Upper lobe of left lung (tissue), 4 donors: ENCODE data around the gene GABRB2.

ENCODE experiments used
- POLR2A ChIP-seq, 4 donors: fragments of 450-650 bp; IDR thresholded peaks; one replicate each; pipeline ENCODE4 v1.5.1; 2016 to 2017; ENCODE audit warnings: antibody characterized with exemption in 4 of 4, mild to moderate bottlenecking in 2 of 4
- POLR2AphosphoS5 ChIP-seq, 2 donors: sonication (generic); formaldehyde crosslinking; IDR thresholded peaks; one replicate each; pipeline ENCODE4 v1.5.1; 2017; ENCODE audit warnings: antibody characterized with exemption in 2 of 2
- TF ChIP-seq, protein P1 (sequence below), 6 experiments: fragments of 450-650 bp in 4 of 6; fragments of 200-600 bp in 2 of 6; sonication (generic) in 2 of 6; IDR thresholded peaks; one replicate each; pipeline ENCODE4 v1.5.1; 2016 to 2019; ENCODE audit warnings: antibody characterized with exemption in 6 of 6

DNA sequence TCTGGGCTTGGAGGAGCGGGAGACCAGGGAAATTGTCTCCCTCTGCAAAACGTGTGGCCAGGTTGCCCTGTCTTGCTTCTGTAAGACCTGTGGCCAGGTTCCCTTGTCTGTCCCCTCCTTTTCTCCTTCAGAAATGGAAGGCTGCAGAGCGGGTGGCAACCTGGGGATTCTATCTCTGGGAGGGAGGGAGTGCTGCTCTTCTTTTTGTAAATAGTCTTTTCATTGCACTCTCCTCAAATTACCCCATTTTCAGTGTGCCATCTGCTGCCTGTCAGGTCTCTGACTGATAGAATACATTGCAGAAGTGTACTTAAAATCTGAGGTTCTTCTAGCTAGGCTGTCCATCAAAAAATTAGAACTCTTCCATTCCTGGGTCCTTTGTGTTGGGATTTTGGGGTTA, 126.0 kb downstream of the GABRB2 start:
- no peak for TF ChIP-seq POLR2A (IDR thresholded peaks at IDR 0.05)
- TF ChIP-seq, protein P1, sequence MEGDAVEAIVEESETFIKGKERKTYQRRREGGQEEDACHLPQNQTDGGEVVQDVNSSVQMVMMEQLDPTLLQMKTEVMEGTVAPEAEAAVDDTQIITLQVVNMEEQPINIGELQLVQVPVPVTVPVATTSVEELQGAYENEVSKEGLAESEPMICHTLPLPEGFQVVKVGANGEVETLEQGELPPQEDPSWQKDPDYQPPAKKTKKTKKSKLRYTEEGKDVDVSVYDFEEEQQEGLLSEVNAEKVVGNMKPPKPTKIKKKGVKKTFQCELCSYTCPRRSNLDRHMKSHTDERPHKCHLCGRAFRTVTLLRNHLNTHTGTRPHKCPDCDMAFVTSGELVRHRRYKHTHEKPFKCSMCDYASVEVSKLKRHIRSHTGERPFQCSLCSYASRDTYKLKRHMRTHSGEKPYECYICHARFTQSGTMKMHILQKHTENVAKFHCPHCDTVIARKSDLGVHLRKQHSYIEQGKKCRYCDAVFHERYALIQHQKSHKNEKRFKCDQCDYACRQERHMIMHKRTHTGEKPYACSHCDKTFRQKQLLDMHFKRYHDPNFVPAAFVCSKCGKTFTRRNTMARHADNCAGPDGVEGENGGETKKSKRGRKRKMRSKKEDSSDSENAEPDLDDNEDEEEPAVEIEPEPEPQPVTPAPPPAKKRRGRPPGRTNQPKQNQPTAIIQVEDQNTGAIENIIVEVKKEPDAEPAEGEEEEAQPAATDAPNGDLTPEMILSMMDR (IDR thresholded peaks at IDR 0.05), result no peak
- no peak for TF ChIP-seq POLR2AphosphoS5 (IDR thresholded peaks at IDR 0.05)
